HUES6 (cell line): ENCODE data around the gene UGT1A10.

Experiments
- H3K27ac ChIP-seq: 2 replicates; pipeline ENCODE4 v1.7.0; 2013; ENCODE audit warnings: low read depth, mild to moderate bottlenecking, low read length, inconsistent platforms
- H3K27me3 ChIP-seq: 2 replicates; pipeline ENCODE4 v1.6.1; 2013; ENCODE audit warnings: low read length; ENCODE audit not compliant: control insufficient read depth, insufficient read depth
- H3K36me3 ChIP-seq: 2 replicates; pipeline ENCODE4 v1.6.1; 2013; ENCODE audit warnings: low read length; ENCODE audit not compliant: control insufficient read depth, insufficient read depth
- H3K4me1 ChIP-seq: 2 replicates; pipeline ENCODE4 v1.6.1; 2013; ENCODE audit warnings: low read length; ENCODE audit not compliant: control insufficient read depth, insufficient read depth
- H3K4me3 ChIP-seq: 2 replicates; pipeline ENCODE4 v1.5.1; 2013; ENCODE audit warnings: low read depth, low read length
- H3K9ac ChIP-seq: one replicate; pipeline ENCODE4 v1.6.1; 2013; ENCODE audit warnings: mild to moderate bottlenecking, low read length
- H3K9me3 ChIP-seq: 2 replicates; pipeline ENCODE4 v1.6.1; 2013; ENCODE audit warnings: low read depth, low read length; ENCODE audit not compliant: control insufficient read depth, insufficient read depth

The UGT1A10 gene

DNA sequence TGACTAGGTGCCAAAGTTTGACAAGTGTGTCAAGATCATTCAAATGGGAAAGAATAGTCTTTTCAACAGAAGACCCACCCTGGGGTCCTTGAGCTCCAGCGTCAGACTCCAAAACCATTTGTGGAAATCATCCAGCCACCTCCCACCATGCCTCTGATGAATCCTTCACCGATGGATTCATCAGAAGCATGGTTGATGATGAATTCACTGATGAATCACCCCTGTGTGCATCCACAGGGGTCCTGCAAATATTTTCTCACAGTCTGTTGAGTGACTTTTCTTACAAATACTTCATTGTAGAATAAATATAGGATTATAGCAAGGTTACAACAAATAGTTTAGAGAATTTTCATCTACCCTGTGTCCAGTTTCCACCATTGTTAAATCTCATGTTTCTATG, 39.8 kb downstream of the UGT1A10 start:
- Histone ChIP-seq H3K36me3 (no peaks in the 10 kb centered on the region), H3K27ac (no peak overlapping the region), H3K9me3 (no peaks in the 10 kb centered on the region), H3K9ac (no peak overlapping the region), H3K4me3 (no peak overlapping the region), H3K4me1 (no peaks in the 10 kb centered on the region), H3K27me3 (no peaks in the 10 kb centered on the region)

GRCh38 chr2:233679196-233679595, 42.9 kb downstream of the UGT1A10 start:
- Histone ChIP-seq H3K4me1 (no peaks in the 10 kb centered on the region), H3K9me3 (no peaks in the 10 kb centered on the region), H3K27me3 (no peaks in the 10 kb centered on the region), H3K9ac (no peak overlapping the region), H3K36me3 (no peaks in the 10 kb centered on the region), H3K4me3 (no peak overlapping the region), H3K27ac (no peak overlapping the region)

DNA sequence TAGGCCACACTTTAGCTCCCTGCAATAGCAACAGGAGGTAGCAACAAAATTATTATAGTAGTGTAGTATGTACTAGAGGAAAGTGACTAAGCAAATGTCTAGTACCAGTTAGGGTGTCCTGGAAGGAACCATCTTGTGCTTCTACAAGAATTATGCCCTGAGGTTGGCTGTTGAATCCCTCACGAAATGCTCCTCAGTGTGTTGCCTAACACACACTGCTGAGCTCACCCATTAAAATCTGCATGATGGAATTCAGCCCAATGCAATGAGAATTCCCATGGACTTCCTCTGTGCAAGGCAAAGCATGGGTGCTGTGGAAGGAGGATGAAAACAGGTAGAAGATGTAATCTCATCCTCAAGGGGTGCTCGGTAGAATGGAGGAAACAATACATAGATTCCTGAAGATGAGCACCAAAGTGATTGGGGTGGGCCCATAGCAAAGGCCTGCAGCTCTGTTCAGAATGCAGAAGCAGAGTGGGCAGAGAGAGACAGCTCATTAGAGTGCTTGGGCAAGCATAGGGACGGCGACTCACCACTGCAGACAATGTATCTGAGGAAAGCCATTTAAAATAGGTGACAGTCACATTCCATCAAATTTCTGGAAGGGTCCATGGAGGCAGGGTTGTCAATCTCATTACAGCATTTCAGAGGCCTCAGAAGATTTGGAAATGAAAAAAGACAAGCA, 44.3 kb downstream of the UGT1A10 start:
- no peaks in the 10 kb centered on the region for H3K9me3 ChIP-seq
- no peaks in the 10 kb centered on the region for H3K27me3 ChIP-seq
- H3K36me3 ChIP-seq: no peaks in the 10 kb centered on the region
- H3K4me1 ChIP-seq: no peaks in the 10 kb centered on the region
- no peak overlapping the region for H3K9ac ChIP-seq
- no peak overlapping the region for H3K27ac ChIP-seq
- no peak overlapping the region for H3K4me3 ChIP-seq

GRCh38 chr2:233681521-233682099, 45.4 kb downstream of the UGT1A10 start, which contains the start of gene UGT1A7:
Gene UGT1A7 (plus strand): TSS chr2:233681901. CDS start chr2:233681938, 37 bp downstream.
- Histone ChIP-seq H3K4me3 (no peak within 1 kb of the TSS), H3K4me1 (no peaks in the 10 kb centered on the region), H3K27me3 (no peaks in the 10 kb centered on the region), H3K27ac (no peak within 1 kb of the TSS), H3K36me3 (no peaks in the 10 kb centered on the region), H3K9ac (no peak within 1 kb of the TSS), H3K9me3 (no peaks in the 10 kb centered on the region)

DNA sequence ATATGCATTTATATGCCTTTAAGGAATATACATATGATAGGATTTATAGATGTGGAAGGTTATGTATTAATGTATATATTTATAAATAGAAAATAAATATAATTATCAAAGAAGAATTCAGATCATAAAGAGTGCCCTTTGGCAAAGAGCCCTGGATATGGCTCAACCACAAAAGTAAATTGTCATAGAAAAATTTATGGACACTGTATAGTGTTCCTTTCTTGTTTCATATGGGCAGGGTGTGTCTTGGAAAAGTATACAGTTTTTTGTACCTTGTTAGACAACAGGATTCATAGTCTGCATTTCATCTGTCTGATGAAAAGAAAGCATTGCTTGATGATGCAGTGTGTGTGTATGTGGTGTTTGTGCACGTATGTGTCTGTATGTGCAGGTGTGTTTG, 48.4 kb downstream of the UGT1A10 start:
- no peaks in the 10 kb centered on the region for H3K9me3 ChIP-seq
- no peak overlapping the region for H3K4me3 ChIP-seq
- no peak overlapping the region for H3K27ac ChIP-seq
- no peaks in the 10 kb centered on the region for H3K36me3 ChIP-seq
- H3K4me1 ChIP-seq: no peaks in the 10 kb centered on the region
- H3K27me3 ChIP-seq: no peaks in the 10 kb centered on the region
- H3K9ac ChIP-seq: no peak overlapping the region

GRCh38 chr2:233686928-233687327, 50.7 kb downstream of the UGT1A10 start:
- Histone ChIP-seq H3K27me3 (no peaks in the 10 kb centered on the region), H3K27ac (no peak overlapping the region), H3K4me1 (peaks cover 9% of the 10 kb centered on the region), H3K4me3 (no peak overlapping the region), H3K9me3 (no peaks in the 10 kb centered on the region), H3K9ac (no peak overlapping the region), H3K36me3 (no peaks in the 10 kb centered on the region)

GRCh38 chr2:233688341-233688740, 52.1 kb downstream of the UGT1A10 start:
- Histone ChIP-seq H3K9ac (no peak overlapping the region), H3K4me1 (peaks cover 12% of the 10 kb centered on the region), H3K9me3 (no peaks in the 10 kb centered on the region), H3K36me3 (no peaks in the 10 kb centered on the region), H3K4me3 (no peak overlapping the region), H3K27me3 (no peaks in the 10 kb centered on the region), H3K27ac (no peak overlapping the region)

DNA sequence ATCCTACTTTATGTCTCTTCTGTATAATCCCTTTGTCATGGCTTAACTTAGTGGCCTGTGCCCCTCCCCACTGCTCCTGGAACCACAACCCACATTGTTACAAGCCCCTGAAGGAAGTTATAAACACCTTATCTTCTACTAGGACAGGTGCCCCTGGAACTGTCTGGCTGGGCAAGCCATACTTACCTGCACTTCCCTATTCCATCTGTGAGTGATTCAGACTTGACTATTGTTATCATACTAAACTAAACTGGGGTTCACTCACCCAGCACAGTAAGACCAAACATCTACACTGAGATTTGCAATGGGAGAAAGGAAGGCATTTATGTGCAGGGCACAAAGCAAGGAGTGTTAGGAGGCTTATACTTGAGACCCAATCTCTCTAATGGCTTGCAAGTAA, 52.8 kb downstream of the UGT1A10 start:
- Histone ChIP-seq H3K4me3 (no peak overlapping the region), H3K9me3 (no peaks in the 10 kb centered on the region), H3K27ac (no peak overlapping the region), H3K36me3 (no peaks in the 10 kb centered on the region), H3K4me1 (peaks cover 12% of the 10 kb centered on the region), H3K9ac (no peak overlapping the region), H3K27me3 (no peaks in the 10 kb centered on the region)

GRCh38 chr2:233689501-233689900, 53.3 kb downstream of the UGT1A10 start:
- Histone ChIP-seq H3K27ac (no peak overlapping the region), H3K4me1 (peaks cover 12% of the 10 kb centered on the region), H3K4me3 (no peak overlapping the region), H3K9ac (no peak overlapping the region), H3K9me3 (no peaks in the 10 kb centered on the region), H3K27me3 (no peaks in the 10 kb centered on the region), H3K36me3 (no peaks in the 10 kb centered on the region)

DNA sequence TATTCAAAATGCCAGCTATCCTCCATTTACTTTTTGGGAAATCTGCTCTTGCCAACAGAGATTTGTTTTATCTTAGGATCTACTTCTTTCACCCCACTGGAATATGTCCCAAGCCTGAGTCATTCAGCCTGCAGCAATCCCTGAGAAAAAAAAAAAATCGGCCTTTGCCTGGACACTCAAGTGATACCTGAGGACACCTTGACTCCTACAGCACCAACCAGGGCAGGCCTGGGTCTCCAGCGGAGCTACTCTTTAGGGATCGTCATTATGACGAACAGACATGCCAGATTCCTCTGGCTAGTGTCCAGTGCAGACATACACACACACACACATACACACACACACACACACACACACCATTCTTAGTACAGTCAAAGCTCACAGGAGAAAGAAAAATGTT, 54.2 kb downstream of the UGT1A10 start:
- Histone ChIP-seq H3K9ac (no peak overlapping the region), H3K4me3 (no peak overlapping the region), H3K9me3 (no peaks in the 10 kb centered on the region), H3K4me1 (peaks cover 12% of the 10 kb centered on the region), H3K27me3 (no peaks in the 10 kb centered on the region), H3K27ac (no peak overlapping the region), H3K36me3 (no peaks in the 10 kb centered on the region)

- H3K9me3 ChIP-seq: no peaks in the 10 kb centered on the region
- H3K27ac ChIP-seq: no peak overlapping the region
- peaks cover 12% of the 10 kb centered on the region for H3K4me1 ChIP-seq
- H3K27me3 ChIP-seq: no peaks in the 10 kb centered on the region
- no peak overlapping the region for H3K9ac ChIP-seq
- H3K4me3 ChIP-seq: no peak overlapping the region
- H3K36me3 ChIP-seq: no peaks in the 10 kb centered on the region
These were observed 55.5 kb downstream of the UGT1A10 start for GRCh38 chr2:233691443-233692433.
